HepG2 (cell line): ENCODE data around the gene ACAT2. TPM values are rescaled to one million over a fixed set of nuclear protein-coding genes. Genes with fewer than 3 reads are reported as not detected.

Source experiments
- ATAC-seq: fragments of 200-7000 bp; cut with Tn5 transposase; 3 replicates; pipeline ENCODE4 v1.9.1; 2020; ENCODE audit warnings: mild to moderate bottlenecking, moderate library complexity
- BruUV-seq: library from RNA; stranded (reverse); fragments of 400-500 nt; replicated peaks from 2 replicates; lab custom pipeline; 2021; lab: Mats Ljungman, UMichigan
- CTCF ChIA-PET: fragments of 300-600 bp; formaldehyde crosslinking; extraction: SDS; loops from one replicate; lab custom pipeline; 2021; ENCODE audit warnings: low total read pairs, inconsistent platforms, low intra/inter-chr PET ratio; lab: Yijun Ruan, JAX
- POLR2A ChIA-PET: fragments of 350-600 bp; sonication (Branson Sonifier 250); formaldehyde crosslinking; loops from one replicate; lab custom pipeline; 2020; ENCODE audit warnings: antibody characterized with exemption, inconsistent platforms; lab: Yijun Ruan, JAX
- DNase-seq: peaks from one replicate; pipeline ENCODE4 v3.0.0-alpha.2; 2015; ENCODE audit warnings: low spot score
- FAIRE-seq: peaks from 3 replicates; lab custom pipeline; 2011; peaks lifted over from hg19 to GRCh38; lab: Jason Lieb, UNC
- H2AFZ ChIP-seq: one replicate; pipeline ENCODE4 v1.6.1; 2011; ENCODE audit warnings: low read length, inconsistent platforms
- H3K27ac ChIP-seq: fragments of 300-600 bp; 3 replicates; pipeline ENCODE4 v1.8.0; 2011; ENCODE audit warnings: mixed run types, mild to moderate bottlenecking, mixed read lengths, low read length, inconsistent platforms; ENCODE audit not compliant: insufficient read depth; ENCODE audit errors: extremely low read length
- H3K27me3 ChIP-seq, 2 experiments: fragments of 200-600 bp in 1 of 2; 2 replicates in 1 of 2; 3 replicates in 1 of 2; pipeline versions ENCODE4 v1.6.0 to v1.8.0; 2011; ENCODE audit warnings: low read length in 2 of 2, mild to moderate bottlenecking in 2 of 2, moderate library complexity in 2 of 2, inconsistent platforms in 1 of 2; ENCODE audit not compliant: insufficient read depth in 2 of 2, control insufficient read depth in 1 of 2
- H3K36me3 ChIP-seq, 2 experiments: fragments of 200-600 bp in 1 of 2; replicated peaks in 1 of 2; 2 replicates in 1 of 2; 3 replicates in 1 of 2; pipeline versions ENCODE4 v1.5.1 to v1.8.0; 2011; ENCODE audit warnings: low read length in 2 of 2, inconsistent platforms in 1 of 2; ENCODE audit not compliant: insufficient read depth in 2 of 2, control insufficient read depth in 1 of 2
- H3K4me1 ChIP-seq: 2 replicates; pipeline ENCODE4 v1.5.1; 2012; ENCODE audit warnings: low read length, inconsistent platforms; ENCODE audit not compliant: insufficient read depth
- H3K4me2 ChIP-seq: 2 replicates; pipeline ENCODE4 v1.6.0; 2011; ENCODE audit warnings: low read depth, low read length, inconsistent platforms
- H3K4me3 ChIP-seq, 3 experiments: fragments of 200-600 bp in 1 of 3; sonication (generic), shearing (Covaris generic) in 1 of 3; replicated peaks in 1 of 3; 2 replicates each; pipeline ENCODE4 v1.5.1; 2011 to 2016; ENCODE audit warnings: low read length in 3 of 3, inconsistent platforms in 2 of 3, low read depth in 2 of 3, mild to moderate bottlenecking in 2 of 3, control low read depth in 1 of 3, mixed read lengths in 1 of 3; ENCODE audit not compliant: insufficient read depth in 1 of 3
- H3K79me2 ChIP-seq: one replicate; pipeline ENCODE4 v1.6.1; 2011; ENCODE audit warnings: low read length, inconsistent platforms; ENCODE audit not compliant: insufficient read depth
- H3K9ac ChIP-seq: 2 replicates; pipeline ENCODE4 v1.6.0; 2011; ENCODE audit warnings: mild to moderate bottlenecking, low read depth, low read length, inconsistent platforms; ENCODE audit not compliant: insufficient read depth
- H3K9me3 ChIP-seq: 2 replicates; pipeline ENCODE4 v1.5.1; 2012; ENCODE audit warnings: mild to moderate bottlenecking, low read length
- H4K20me1 ChIP-seq: 2 replicates; pipeline ENCODE4 v1.6.0; 2011; ENCODE audit warnings: inconsistent platforms, mild to moderate bottlenecking, low read length, moderate library complexity; ENCODE audit not compliant: insufficient read depth
- CEBPB ChIP-seq: IDR thresholded peaks from 2 replicates; pipeline ENCODE4 v1.6.1; 2011; ENCODE audit warnings: low read depth, low read length, improper control_type of control experiment, borderline replicate concordance
- IRF2 ChIP-seq: IDR thresholded peaks from 2 replicates; pipeline ENCODE4 v1.6.1; 2018; ENCODE audit warnings: missing genetic modification reagents, missing compliant biosample characterization
- MYNN ChIP-seq: sonication (generic); formaldehyde crosslinking; IDR thresholded peaks from 2 replicates; pipeline ENCODE4 v1.4.0; 2020; ENCODE audit warnings: mild to moderate bottlenecking, low read depth, missing genetic modification reagents
- SRSF9 ChIP-seq: fragments of 200-400 bp; formaldehyde crosslinking; IDR thresholded peaks from 2 replicates; pipeline ENCODE4 v1.6.1; 2018; ENCODE audit warnings: borderline replicate concordance, mild to moderate bottlenecking, low read depth, low read length; ENCODE audit not compliant: insufficient read depth, poor library complexity, severe bottlenecking
- TOPORS ChIP-seq: sonication (generic); formaldehyde crosslinking; IDR thresholded peaks from 2 replicates; pipeline ENCODE4 v1.8.0; 2023; ENCODE audit warnings: mild to moderate bottlenecking, missing genetic modification reagents
- TSC22D2 ChIP-seq: sonication (generic); formaldehyde crosslinking; IDR thresholded peaks from 2 replicates; pipeline ENCODE4 v1.5.1; 2020; ENCODE audit warnings: missing genetic modification reagents, mild to moderate bottlenecking, borderline replicate concordance
- ZBTB8A ChIP-seq: sonication (generic); formaldehyde crosslinking; IDR thresholded peaks from 2 replicates; pipeline ENCODE4 v1.4.0; 2020; ENCODE audit warnings: mild to moderate bottlenecking, low read depth, missing genetic modification reagents, borderline replicate concordance
- ZNF253 ChIP-seq: sonication (generic); formaldehyde crosslinking; IDR thresholded peaks from 2 replicates; pipeline ENCODE4 v1.8.0; 2022; ENCODE audit warnings: mild to moderate bottlenecking, missing genetic modification reagents, borderline replicate concordance
- WGBS: methylation state at CpG from one replicate; pipeline ENCODE4 v1.1.6; 2017; ENCODE audit warnings: low lambda C conversion rate; 5-methylcytosine and 5-hydroxymethylcytosine counted together
- in situ Hi-C: cut with HindIII; loops from 2 replicates; pipeline ENCODE4 v1.10.0; 2017; ENCODE audit warnings: low pct_unique_long_range_greater_than_20kb; ENCODE audit not compliant: extremely low pct_ligation_motif_present
- intact Hi-C: fragments of 100-400 bp; cut with micrococcal nuclease; formaldehyde crosslinking; loops from one replicate; pipeline ENCODE4 v1.10.0; 2022; ENCODE audit not compliant: unreplicated experiment
- polyA plus RNA-seq, 8 experiments: library from polyadenylated mRNA; depleted of rRNA in 3 of 8; stranded (reverse) in 7 of 8; unstranded in 1 of 8; fragments of >200 nt; fragmentation: Illumina TruSeq in 4 of 8; extraction: Trizol in 4 of 8; gene quantifications; 2 replicates each; pipeline versions ENCODE4 v1.2.1 to v1.2.3, GENCODE V29; 2011 to 2016; ENCODE audit warnings: low read depth in 4 of 8, missing spikeins in 1 of 8, mixed read lengths in 1 of 8; ENCODE audit not compliant: insufficient read depth in 1 of 8
- total RNA-seq, 5 experiments: library from RNA; depleted of rRNA; stranded (reverse); fragments of >200 nt; fragmentation: Illumina TruSeq; extraction: Trizol; gene quantifications; 2 replicates each; pipeline ENCODE4 v1.2.3, GENCODE V29; 2016; ENCODE audit warnings: low read depth in 1 of 5
- TF ChIP-seq, protein P1 (sequence below): IDR thresholded peaks from 2 replicates; pipeline ENCODE4 v1.6.1; 2018; ENCODE audit warnings: missing genetic modification reagents, mild to moderate bottlenecking, missing compliant biosample characterization
- TF ChIP-seq, protein P2 (sequence below): sonication (generic); formaldehyde crosslinking; IDR thresholded peaks from 2 replicates; pipeline ENCODE4 v1.4.0; 2020; ENCODE audit warnings: mild to moderate bottlenecking, missing genetic modification reagents

ACAT2 gene
- total and polyA plus RNA-seq, 2 of the 13 experiments (the other 11 are each of a cell fraction or from before 2014, with no cell fraction given), result 121 to 534 TPM

DNA sequence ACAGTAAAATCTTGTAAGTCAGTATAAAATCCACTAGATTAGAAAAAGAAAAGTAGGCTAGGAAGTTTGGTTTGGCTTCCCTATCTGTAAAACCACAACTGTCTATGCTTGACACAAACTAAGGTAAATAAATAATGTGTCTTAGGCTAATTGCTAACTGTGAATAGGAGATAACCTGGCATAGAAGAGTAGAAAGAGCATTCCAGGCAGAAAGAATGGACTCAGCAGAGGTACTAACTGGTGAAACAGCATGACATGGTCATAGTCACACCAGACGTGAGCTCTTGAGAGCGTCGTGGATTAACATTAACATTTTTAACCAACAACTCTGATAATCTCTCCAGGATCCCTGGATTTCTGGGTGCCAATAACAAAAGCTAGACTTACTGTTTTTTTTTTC is 43.2 kb upstream of the ACAT2 start:
- ATAC-seq (no peak), DNase-seq (no peak)
- Histone ChIP-seq H4K20me1 (peaks cover 4% of the 10 kb centered on the region; the same call in 1 of the 2 replicates), H3K9me3 (no peaks in the 10 kb centered on the region), H3K4me1 (peaks cover 2% of the 10 kb centered on the region; the same call in 1 of the 2 replicates), H3K9ac (no peak overlapping the region), H3K79me2 (peaks cover 16% of the 10 kb centered on the region), H3K36me3 (no peaks in the 10 kb centered on the region), H3K4me2 (no peak overlapping the region), H3K27ac (no peak overlapping the region), H2AFZ (no peak overlapping the region), H3K4me3 (no peak overlapping the region)
- intact Hi-C loops (no loop called here), in situ Hi-C loops (no loop called here)
- ChIA-PET CTCF (no interaction called here), POLR2A (interaction anchor here (0.6 to 1.9 kb wide), 3 partner anchors 8 to 65 kb away, joined by 4 to 6 read pairs (median 6); partner anchors contain the start of gene WTAP)
- no TSS peak for BruUV-seq
- 95% methylated on average over 3 of the region's 3 CpGs for WGBS
- TF ChIP-seq, protein P1, sequence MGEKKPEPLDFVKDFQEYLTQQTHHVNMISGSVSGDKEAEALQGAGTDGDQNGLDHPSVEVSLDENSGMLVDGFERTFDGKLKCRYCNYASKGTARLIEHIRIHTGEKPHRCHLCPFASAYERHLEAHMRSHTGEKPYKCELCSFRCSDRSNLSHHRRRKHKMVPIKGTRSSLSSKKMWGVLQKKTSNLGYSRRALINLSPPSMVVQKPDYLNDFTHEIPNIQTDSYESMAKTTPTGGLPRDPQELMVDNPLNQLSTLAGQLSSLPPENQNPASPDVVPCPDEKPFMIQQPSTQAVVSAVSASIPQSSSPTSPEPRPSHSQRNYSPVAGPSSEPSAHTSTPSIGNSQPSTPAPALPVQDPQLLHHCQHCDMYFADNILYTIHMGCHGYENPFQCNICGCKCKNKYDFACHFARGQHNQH, result no peak
- TF ChIP-seq TSC22D2 (no peak), IRF2 (CRISPR knock-in tag) (no peak), CEBPB (no peak)
- TF ChIP-seq, all 625 proteins: peak for 0
- FAIRE-seq, result no peak
- no peaks in the 10 kb centered on the region for H3K27me3 ChIP-seq

DNA sequence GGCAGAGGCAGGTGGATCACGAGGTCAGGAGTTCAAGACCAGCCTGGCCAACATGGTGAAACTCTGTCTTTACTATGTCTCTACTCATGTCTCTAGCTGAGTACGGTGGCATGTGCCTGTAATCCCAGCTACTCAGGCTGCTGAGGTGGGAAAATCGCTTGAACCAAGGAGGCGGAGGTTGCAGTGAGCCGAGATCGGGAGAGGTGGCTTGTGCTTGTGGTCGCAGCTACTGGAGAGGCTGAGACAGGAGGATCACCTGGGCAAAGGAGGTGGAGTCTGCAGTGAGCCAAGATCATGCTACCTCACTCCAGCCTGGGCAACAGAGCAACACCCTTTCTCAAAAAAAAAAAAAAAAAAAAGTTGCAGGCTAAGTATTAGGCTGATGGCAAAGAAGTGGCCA is 42.6 kb upstream of the ACAT2 start:
- no peaks in the 10 kb centered on the region for H3K27me3 ChIP-seq
- no peak overlapping the region for H3K4me2 ChIP-seq
- peaks cover 4% of the 10 kb centered on the region; the same call in 1 of the 2 replicates for H4K20me1 ChIP-seq
- intact Hi-C loops, result no loop called here
- H3K9ac ChIP-seq, result no peak overlapping the region
- 97% methylated on average over 7 of the region's 7 CpGs for WGBS
- no peaks in the 10 kb centered on the region for H3K9me3 ChIP-seq
- TF ChIP-seq, protein P2, sequence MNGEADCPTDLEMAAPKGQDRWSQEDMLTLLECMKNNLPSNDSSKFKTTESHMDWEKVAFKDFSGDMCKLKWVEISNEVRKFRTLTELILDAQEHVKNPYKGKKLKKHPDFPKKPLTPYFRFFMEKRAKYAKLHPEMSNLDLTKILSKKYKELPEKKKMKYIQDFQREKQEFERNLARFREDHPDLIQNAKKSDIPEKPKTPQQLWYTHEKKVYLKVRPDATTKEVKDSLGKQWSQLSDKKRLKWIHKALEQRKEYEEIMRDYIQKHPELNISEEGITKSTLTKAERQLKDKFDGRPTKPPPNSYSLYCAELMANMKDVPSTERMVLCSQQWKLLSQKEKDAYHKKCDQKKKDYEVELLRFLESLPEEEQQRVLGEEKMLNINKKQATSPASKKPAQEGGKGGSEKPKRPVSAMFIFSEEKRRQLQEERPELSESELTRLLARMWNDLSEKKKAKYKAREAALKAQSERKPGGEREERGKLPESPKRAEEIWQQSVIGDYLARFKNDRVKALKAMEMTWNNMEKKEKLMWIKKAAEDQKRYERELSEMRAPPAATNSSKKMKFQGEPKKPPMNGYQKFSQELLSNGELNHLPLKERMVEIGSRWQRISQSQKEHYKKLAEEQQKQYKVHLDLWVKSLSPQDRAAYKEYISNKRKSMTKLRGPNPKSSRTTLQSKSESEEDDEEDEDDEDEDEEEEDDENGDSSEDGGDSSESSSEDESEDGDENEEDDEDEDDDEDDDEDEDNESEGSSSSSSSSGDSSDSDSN (CRISPR knock-in tag), result no peak
- TF ChIP-seq ZBTB8A (CRISPR knock-in tag) (no peak), ZNF253 (CRISPR knock-in tag) (no peak), SRSF9 (no peak), MYNN (CRISPR knock-in tag) (no peak), TOPORS (CRISPR knock-in tag) (no peak)
- in situ Hi-C loops, result no loop called here
- no peak overlapping the region for H3K4me3 ChIP-seq
- no peak overlapping the region for H3K27ac ChIP-seq
- BruUV-seq, result no TSS peak
- POLR2A ChIA-PET, result interaction anchor here (1.9 kb wide), 1 partner anchor 10 kb away, joined by 6 read pairs; no protein-coding TSS in a partner anchor
- no peaks in the 10 kb centered on the region for H3K36me3 ChIP-seq
- FAIRE-seq, result no peak
- no peak for ATAC-seq
- H3K79me2 ChIP-seq, result peaks cover 22% of the 10 kb centered on the region
- CTCF ChIA-PET, result no interaction called here
- DNase-seq, result no peak
- no peak overlapping the region for H2AFZ ChIP-seq
- H3K4me1 ChIP-seq, result peaks cover 9% of the 10 kb centered on the region
